IPS DF 6.9 (cell line): ENCODE measurements around the gene MBD6.
"Not testable (repeated sequence)": the region's sequence is repeated elsewhere in the genome, so short reads cannot be mapped to it uniquely, and the experiment has no call there.

Source experiments
- DNase-seq: peaks from one replicate; pipeline ENCODE4 v3.0.0-alpha.2; 2013; ENCODE audit warnings: low read depth, low spot score
- H3K27ac ChIP-seq: one replicate; pipeline ENCODE4 v1.5.1; 2013; ENCODE audit warnings: low read length, control low read depth
- H3K27me3 ChIP-seq: 2 replicates; pipeline ENCODE4 v1.6.1; 2013; ENCODE audit warnings: mild to moderate bottlenecking, low read length; ENCODE audit not compliant: control insufficient read depth, insufficient read depth
- H3K36me3 ChIP-seq: 2 replicates; pipeline ENCODE4 v1.6.1; 2013; ENCODE audit warnings: low read length; ENCODE audit not compliant: control insufficient read depth, insufficient read depth
- H3K4me1 ChIP-seq: 2 replicates; pipeline ENCODE4 v1.6.1; 2013; ENCODE audit warnings: low read length; ENCODE audit not compliant: control insufficient read depth, insufficient read depth
- H3K4me3 ChIP-seq: 2 replicates; pipeline ENCODE4 v1.5.1; 2013; ENCODE audit warnings: mild to moderate bottlenecking, low read length
- H3K9me3 ChIP-seq: 2 replicates; pipeline ENCODE4 v1.6.1; 2013; ENCODE audit warnings: low read length, inconsistent platforms; ENCODE audit not compliant: control insufficient read depth, insufficient read depth
- WGBS: extraction: QIAGEN DNeasy Blood & Tissue Kit; methylation state at CpG from one replicate; pipeline ENCODE4 v1.1.7; 2013; ENCODE audit warnings: mixed read lengths, missing lambda C conversion rate; ENCODE audit not compliant: insufficient read length, insufficient coverage; 5-methylcytosine and 5-hydroxymethylcytosine counted together

MBD6 gene

GRCh38 chr12:57515934-57516541 lies 6.6 kb upstream of the MBD6 start:
- Histone ChIP-seq H3K4me3 (no peak overlapping the region), H3K27ac (no peak overlapping the region), H3K4me1 (no peaks in the 10 kb centered on the region), H3K36me3 (peaks cover 50% of the 10 kb centered on the region), H3K27me3 (no peaks in the 10 kb centered on the region), H3K9me3 (no peaks in the 10 kb centered on the region)
- no CpG with 5 or more reads among the region's 11 CpGs for WGBS
- no peak for DNase-seq

GRCh38 chr12:57516617-57517153 lies 5.9 kb upstream of the MBD6 start:
- H3K4me3 ChIP-seq = no peak overlapping the region
- no peaks in the 10 kb centered on the region for H3K27me3 ChIP-seq
- H3K4me1 ChIP-seq = peaks cover 3% of the 10 kb centered on the region; the same call in 1 of the 2 replicates
- no peaks in the 10 kb centered on the region for H3K9me3 ChIP-seq
- DNase-seq = no peak
- no CpG with 5 or more reads among the region's 11 CpGs for WGBS
- H3K36me3 ChIP-seq = peaks cover 43% of the 10 kb centered on the region
- H3K27ac ChIP-seq = no peak overlapping the region

GRCh38 chr12:57517187-57517586 lies 5.4 kb upstream of the MBD6 start:
- H3K27ac ChIP-seq = no peak overlapping the region
- no peaks in the 10 kb centered on the region for H3K27me3 ChIP-seq
- H3K4me1 ChIP-seq = peaks cover 5% of the 10 kb centered on the region; the same call in 1 of the 2 replicates
- no peaks in the 10 kb centered on the region for H3K9me3 ChIP-seq
- no peak overlapping the region for H3K4me3 ChIP-seq
- no peak for DNase-seq
- peaks cover 38% of the 10 kb centered on the region for H3K36me3 ChIP-seq
- no CpG with 5 or more reads among the region's 1 CpG for WGBS

GRCh38 chr12:57517718-57518117 lies 4.9 kb upstream of the MBD6 start:
- not testable (repeated sequence) for H3K4me3 ChIP-seq, H3K27me3 ChIP-seq, H3K27ac ChIP-seq, H3K4me1 ChIP-seq, DNase-seq, H3K9me3 ChIP-seq
- WGBS = no CpG with 5 or more reads among the region's 10 CpGs
- H3K36me3 ChIP-seq = peaks cover 35% of the 10 kb centered on the region

- no peak overlapping the region for H3K4me3 ChIP-seq
- H3K27me3 ChIP-seq = no peaks in the 10 kb centered on the region
- H3K36me3 ChIP-seq = peaks cover 30% of the 10 kb centered on the region
- H3K27ac ChIP-seq = no peak overlapping the region
- no peaks in the 10 kb centered on the region for H3K9me3 ChIP-seq
- peaks cover 5% of the 10 kb centered on the region; the same call in 1 of the 2 replicates for H3K4me1 ChIP-seq
- WGBS = no CpG with 5 or more reads among the region's 8 CpGs
- no peak for DNase-seq
These were observed 4.3 kb upstream of the MBD6 start for GRCh38 chr12:57518176-57518919.

GRCh38 chr12:57518920-57519795 lies 3.5 kb upstream of the MBD6 start:
- Histone ChIP-seq H3K27ac (no peak overlapping the region), H3K36me3 (peaks cover 26% of the 10 kb centered on the region), H3K27me3 (no peaks in the 10 kb centered on the region), H3K4me3 (peak overlapping the region; percentile 77; the same call in 1 of the 2 replicates), H3K9me3 (no peaks in the 10 kb centered on the region), H3K4me1 (peaks cover 5% of the 10 kb centered on the region; the same call in 1 of the 2 replicates)
- no CpG with 5 or more reads among the region's 7 CpGs for WGBS
- DNase-seq = no peak

- H3K36me3 ChIP-seq = peaks cover 21% of the 10 kb centered on the region
- DNase-seq = no peak
- H3K4me1 ChIP-seq = peaks cover 5% of the 10 kb centered on the region; the same call in 1 of the 2 replicates
- no peaks in the 10 kb centered on the region for H3K27me3 ChIP-seq
- no peaks in the 10 kb centered on the region for H3K9me3 ChIP-seq
- peak overlapping the region; percentile 77; the same call in 1 of the 2 replicates for H3K4me3 ChIP-seq
- H3K27ac ChIP-seq = no peak overlapping the region
- no CpG with 5 or more reads among the region's 8 CpGs for WGBS
These were observed 2.9 kb upstream of the MBD6 start for GRCh38 chr12:57519796-57520052.

GRCh38 chr12:57520053-57520818 lies 2.4 kb upstream of the MBD6 start, which contains the start of gene DDIT3:
Gene DDIT3, minus strand, starts transcription at chr12:57520514. Its CDS starts 3,108 bp downstream, at chr12:57517406.
- peaks cover 5% of the 10 kb centered on the region; the same call in 1 of the 2 replicates for H3K4me1 ChIP-seq
- H3K27ac ChIP-seq = no peak within 1 kb of the TSS
- H3K9me3 ChIP-seq = no peaks in the 10 kb centered on the region
- H3K36me3 ChIP-seq = peaks cover 16% of the 10 kb centered on the region
- WGBS = no CpG with 5 or more reads among the region's 52 CpGs
- DNase-seq = peak; percentile 94
- peak within 1 kb of the TSS; percentile 77; the same call in 1 of the 2 replicates for H3K4me3 ChIP-seq
- no peaks in the 10 kb centered on the region for H3K27me3 ChIP-seq

GRCh38 chr12:57521525-57522010 lies 1.1 kb upstream of the MBD6 start:
- H3K4me1 ChIP-seq = peaks cover 5% of the 10 kb centered on the region; the same call in 1 of the 2 replicates
- no peak overlapping the region for H3K27ac ChIP-seq
- no peak for DNase-seq
- no CpG with 5 or more reads among the region's 17 CpGs for WGBS
- no peaks in the 10 kb centered on the region for H3K9me3 ChIP-seq
- H3K4me3 ChIP-seq = no peak overlapping the region
- H3K36me3 ChIP-seq = peaks cover 8% of the 10 kb centered on the region
- no peaks in the 10 kb centered on the region for H3K27me3 ChIP-seq
